Esophagus (tissue), 2 donors: ENCODE results near the gene CALD1. TPM values are rescaled to one million over a fixed set of nuclear protein-coding genes. Genes with fewer than 3 reads are reported as not detected.
"Not testable (repeated sequence)": the region's sequence is repeated elsewhere in the genome, so short reads cannot be mapped to it uniquely, and the experiment has no call there.

Source experiments
- H3K27ac ChIP-seq, 2 donors: one replicate each; pipeline ENCODE4 v1.5.1; 2013; ENCODE audit warnings: low read depth in 2 of 2, mild to moderate bottlenecking in 2 of 2, inconsistent platforms in 1 of 2, low read length in 1 of 2, moderate library complexity in 1 of 2
- H3K27me3 ChIP-seq, 2 donors: one replicate each; pipeline ENCODE4 v1.6.1; 2013; ENCODE audit warnings: low read length in 2 of 2, control low read depth in 1 of 2, mild to moderate bottlenecking in 1 of 2; ENCODE audit not compliant: insufficient read depth in 2 of 2, control insufficient read depth in 1 of 2
- H3K36me3 ChIP-seq, 2 donors: one replicate each; pipeline ENCODE4 v1.6.1; 2013; ENCODE audit warnings: low read length in 1 of 2; ENCODE audit not compliant: control insufficient read depth in 2 of 2, insufficient read depth in 2 of 2
- H3K4me1 ChIP-seq, 2 donors: one replicate each; pipeline ENCODE4 v1.6.1; 2013; ENCODE audit warnings: low read length in 1 of 2; ENCODE audit not compliant: control insufficient read depth in 2 of 2, insufficient read depth in 2 of 2
- H3K4me3 ChIP-seq, 2 donors: one replicate each; pipeline ENCODE4 v1.5.1; 2013; ENCODE audit warnings: low read length in 2 of 2, mild to moderate bottlenecking in 2 of 2, low read depth in 1 of 2, moderate library complexity in 1 of 2
- H3K9me3 ChIP-seq, 2 donors: one replicate each; pipeline ENCODE4 v1.6.1; 2013; ENCODE audit warnings: mild to moderate bottlenecking in 2 of 2, low read depth in 1 of 2, low read length in 1 of 2, moderate library complexity in 1 of 2; ENCODE audit not compliant: control insufficient read depth in 2 of 2, insufficient read depth in 1 of 2
- WGBS, 2 donors: extraction: QIAGEN DNeasy Blood & Tissue Kit; methylation state at CpG; one replicate each; pipeline ENCODE4 v1.1.7; 2013; 5-methylcytosine and 5-hydroxymethylcytosine counted together
- polyA plus RNA-seq, 2 donors: library from polyadenylated mRNA; stranded (reverse); fragments of 200-250 nt; gene quantifications; one replicate each; pipeline ENCODE4 v1.2.3, GENCODE V29; 2013
- donor health status: healthy with polysubstance abuse.
- donor health status: Bipolar disorder and iron deficiency.

The CALD1 gene
- polyA plus RNA-seq, 2 donors: 93.4 to 128 TPM

DNA sequence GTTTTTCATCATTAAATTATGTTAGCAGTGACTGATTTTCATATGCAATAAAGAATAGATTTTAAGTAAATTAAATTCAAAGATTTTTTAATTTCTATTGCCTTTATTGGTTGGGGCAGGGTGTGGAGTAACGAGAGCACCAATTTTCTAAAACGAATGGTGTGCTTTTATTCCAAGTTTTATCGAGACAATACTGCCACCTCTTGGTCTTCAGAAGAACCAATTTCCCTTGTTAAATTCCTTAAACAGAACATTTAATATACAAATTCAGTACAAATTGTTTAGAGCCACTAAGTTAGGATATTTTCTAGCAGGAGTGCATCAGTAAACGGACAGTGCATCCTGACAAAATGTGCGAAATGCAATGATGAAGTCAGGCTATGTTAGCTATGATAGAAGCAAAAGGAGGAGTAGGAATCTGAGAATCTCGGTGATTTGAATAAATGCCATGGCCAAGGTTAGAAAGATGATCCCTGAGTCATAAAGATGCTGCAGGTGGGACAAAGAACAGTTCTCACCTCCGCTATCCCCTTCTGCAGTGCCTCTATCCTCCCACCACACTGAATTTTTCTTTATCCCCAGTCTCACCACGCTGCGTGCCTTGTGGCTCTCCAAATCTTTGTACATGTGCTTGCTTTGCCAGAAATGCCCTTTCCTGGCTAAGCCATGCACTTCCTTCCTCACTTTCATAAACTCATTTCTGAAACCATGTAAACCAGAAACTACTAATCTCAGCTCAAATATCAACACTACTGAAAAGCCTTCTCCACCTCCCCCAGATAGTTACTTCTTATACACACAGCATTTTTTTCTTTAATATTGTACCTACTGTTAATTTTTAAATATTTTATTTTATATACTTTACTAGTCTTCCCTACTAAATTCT is 175.0 kb downstream of the CALD1 start:
- 49 to 50% methylated on average over 9 of the region's 9 CpGs for WGBS, 2 donors

DNA sequence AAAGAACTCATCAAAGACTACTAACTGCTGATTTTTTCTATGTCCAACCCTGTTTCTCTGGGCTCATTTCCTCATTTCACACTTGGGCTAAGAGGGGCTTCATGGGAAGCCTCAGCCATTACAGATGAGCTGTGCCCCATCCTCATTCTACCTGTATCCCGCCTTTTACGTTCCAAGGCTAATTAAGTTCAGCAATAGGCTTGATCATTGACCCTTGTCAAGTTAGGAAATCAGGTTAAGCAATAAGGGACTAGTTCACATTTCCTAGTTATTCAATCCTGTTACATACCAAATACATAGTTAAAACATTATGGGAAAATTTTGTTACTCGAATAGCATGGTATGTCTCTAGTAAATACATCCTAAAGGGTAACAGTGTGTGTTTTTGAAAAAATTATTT is 177.6 kb downstream of the CALD1 start:
- Histone ChIP-seq H3K27ac (no peak overlapping the region), H3K27me3 (no peaks in the 10 kb centered on the region), H3K9me3 (no peaks in the 10 kb centered on the region), H3K4me1 (peaks cover 0 to 2% of the 10 kb centered on the region in 2 donors), H3K4me3 (no peak overlapping the region), H3K36me3 (no peaks in the 10 kb centered on the region)
- 87 to 92% methylated on average over 3 of the region's 3 CpGs for WGBS, 2 donors

More for the DNA sequence above, 175.0 kb downstream of the CALD1 start:
- no peak overlapping the region for H3K27ac ChIP-seq
- H3K4me3 ChIP-seq: no peak overlapping the region
- H3K27me3 ChIP-seq: no peaks in the 10 kb centered on the region
- peaks cover 0 to 9% of the 10 kb centered on the region in 2 donors for H3K36me3 ChIP-seq
- no peaks in the 10 kb centered on the region for H3K9me3 ChIP-seq
- H3K4me1 ChIP-seq: peaks cover 0 to 2% of the 10 kb centered on the region in 2 donors

DNA sequence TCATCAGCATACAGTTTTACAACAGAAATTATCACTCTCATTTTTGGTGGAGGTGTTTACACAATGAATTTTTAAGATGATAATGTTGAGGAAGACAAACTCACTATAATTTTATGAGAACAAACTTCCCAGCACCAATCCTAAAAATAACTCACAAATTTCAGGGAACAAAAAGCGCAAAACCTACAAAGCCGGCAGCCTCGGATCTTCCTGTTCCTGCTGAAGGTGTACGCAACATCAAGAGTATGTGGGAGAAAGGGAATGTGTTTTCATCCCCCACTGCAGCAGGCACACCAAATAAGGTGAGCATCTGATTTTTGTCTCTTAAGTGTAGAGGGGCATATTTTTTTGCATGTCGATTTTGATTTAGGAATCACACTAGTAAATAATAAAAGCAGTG is 180.4 kb downstream of the CALD1 start:
- WGBS, 2 donors: 92 to 93% methylated on average over 5 of the region's 5 CpGs
- Histone ChIP-seq H3K27ac (no peak overlapping the region), H3K4me3 (no peak overlapping the region), H3K36me3 (peaks cover 0 to 2% of the 10 kb centered on the region in 2 donors), H3K9me3 (no peaks in the 10 kb centered on the region), H3K4me1 (peaks cover 0 to 2% of the 10 kb centered on the region in 2 donors), H3K27me3 (no peaks in the 10 kb centered on the region)

- no peak overlapping the region for H3K27ac ChIP-seq
- H3K4me1 ChIP-seq: peaks cover 0 to 3% of the 10 kb centered on the region in 2 donors
- peaks cover 2 to 3% of the 10 kb centered on the region in 2 donors for H3K36me3 ChIP-seq
- H3K9me3 ChIP-seq: no peaks in the 10 kb centered on the region
- no peaks in the 10 kb centered on the region for H3K27me3 ChIP-seq
- no peak overlapping the region for H3K4me3 ChIP-seq
These were observed 182.9 kb downstream of the CALD1 start for GRCh38 chr7:134962270-134962780.

DNA sequence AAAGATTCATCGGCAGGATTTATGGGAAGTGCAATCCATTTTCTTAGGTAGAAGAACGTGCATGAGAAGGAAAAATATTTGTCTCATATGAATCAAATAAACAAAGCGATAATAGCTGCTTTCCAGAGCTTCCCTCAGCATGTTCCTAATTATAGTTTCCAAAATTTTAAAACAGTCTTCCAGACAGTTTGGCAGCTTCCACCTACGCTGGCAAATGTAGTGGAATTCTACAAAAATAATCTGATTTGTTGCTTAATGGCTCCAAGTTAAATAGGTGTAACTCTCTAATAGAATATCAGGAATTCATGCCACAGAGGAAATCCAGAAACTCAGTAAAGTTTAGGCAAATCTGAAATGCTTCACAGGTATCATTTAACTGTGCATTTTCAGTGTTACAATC is 183.6 kb downstream of the CALD1 start:
- Histone ChIP-seq H3K27ac (no peak overlapping the region), H3K4me1 (peaks cover 0 to 3% of the 10 kb centered on the region in 2 donors), H3K4me3 (no peak overlapping the region), H3K9me3 (no peaks in the 10 kb centered on the region), H3K27me3 (no peaks in the 10 kb centered on the region), H3K36me3 (peaks cover 2 to 3% of the 10 kb centered on the region in 2 donors)
- 67 to 75% methylated on average over 4 of the region's 4 CpGs for whole genome bisulfite sequencing, 2 donors

DNA sequence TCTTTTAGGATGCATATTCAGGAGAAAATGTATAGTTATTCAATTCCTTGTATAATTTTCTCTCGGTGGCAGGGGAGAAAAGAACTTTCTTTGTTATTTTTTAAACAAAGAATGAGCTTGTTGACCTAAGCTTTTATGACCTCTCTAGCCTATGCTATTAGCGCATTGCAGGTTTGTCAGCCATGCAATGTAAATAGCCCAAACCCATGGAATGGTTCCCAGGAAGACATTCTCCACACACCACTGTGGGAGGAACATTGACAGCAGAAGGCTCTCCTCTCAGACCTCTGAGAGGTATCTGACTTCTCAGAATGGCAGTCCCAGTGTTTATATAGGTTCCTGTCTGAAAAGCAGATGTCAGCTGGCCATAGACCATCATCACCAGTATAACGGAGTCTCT is 187.3 kb downstream of the CALD1 start:
- H3K4me1 ChIP-seq: peaks cover 0 to 3% of the 10 kb centered on the region in 2 donors
- no peak overlapping the region for H3K27ac ChIP-seq
- 72 to 73% methylated on average over 3 of the region's 3 CpGs for WGBS, 2 donors
- H3K4me3 ChIP-seq: no peak overlapping the region
- no peaks in the 10 kb centered on the region for H3K9me3 ChIP-seq
- peaks cover 2 to 3% of the 10 kb centered on the region in 2 donors for H3K36me3 ChIP-seq
- H3K27me3 ChIP-seq: no peaks in the 10 kb centered on the region

- H3K27me3 ChIP-seq: no peaks in the 10 kb centered on the region
- H3K4me3 ChIP-seq: no peak overlapping the region
- H3K27ac ChIP-seq: no peak overlapping the region
- WGBS, 2 donors: 84 to 90% methylated on average over 4 of the region's 4 CpGs
- H3K9me3 ChIP-seq: no peaks in the 10 kb centered on the region
- peaks cover 0 to 3% of the 10 kb centered on the region in 2 donors for H3K4me1 ChIP-seq
- H3K36me3 ChIP-seq: peaks cover 2 to 3% of the 10 kb centered on the region in 2 donors
These were observed 188.7 kb downstream of the CALD1 start for GRCh38 chr7:134968110-134968509.

DNA sequence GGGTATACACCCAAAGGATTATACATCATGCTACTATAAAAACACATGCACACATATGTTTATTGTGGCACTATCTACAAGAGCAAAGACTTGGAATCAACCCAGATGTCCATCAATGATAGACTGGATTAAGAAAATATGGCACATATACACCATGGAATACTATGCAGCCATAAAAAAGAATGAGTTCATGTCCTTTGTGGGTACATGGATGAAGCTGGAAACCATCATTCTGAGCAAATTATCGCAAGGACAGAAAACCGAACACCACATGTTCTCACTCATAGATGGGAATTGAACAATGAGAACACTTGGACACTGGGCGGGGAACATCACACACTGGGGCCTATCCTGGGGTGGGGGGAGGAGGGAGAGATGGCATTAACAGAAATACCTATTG is 202.2 kb downstream of the CALD1 start:
- WGBS, 2 donors: 97% methylated on average over 3 of the region's 3 CpGs
- H3K27me3 ChIP-seq, H3K36me3 ChIP-seq, H3K27ac ChIP-seq, H3K4me1 ChIP-seq, H3K9me3 ChIP-seq, H3K4me3 ChIP-seq: not testable (repeated sequence)

GRCh38 chr7:134985894-134986362 is 206.5 kb downstream of the CALD1 start:
- H3K36me3 ChIP-seq: peaks cover 0 to 3% of the 10 kb centered on the region in 2 donors

More at GRCh38 chr7:134985894-134986362, 206.5 kb downstream of the CALD1 start:
- H3K27me3 ChIP-seq: no peaks in the 10 kb centered on the region
- H3K27ac ChIP-seq: peak overlapping the region; percentile 89 to 91
- peak overlapping the region; percentile 61 to 83 for H3K4me3 ChIP-seq
- no peaks in the 10 kb centered on the region for H3K9me3 ChIP-seq
- no peaks in the 10 kb centered on the region for H3K4me1 ChIP-seq
- WGBS, 2 donors: 50 to 52% methylated on average over 8 of the region's 8 CpGs
